Measurements from ENCODE around the gene SORBS1.

- no peak for TF ChIP-seq CTCF (IDR thresholded peaks at IDR 0.05)
- TF ChIP-seq POLR2A (IDR thresholded peaks at IDR 0.05), result no peak
Measured at GRCh38 chr10:95604630-95605029, 43.5 kb upstream of the SORBS1 start.
